ENCODE results near the gene ISLR.
A peak's percentile ranks its signal among the peaks of the same experiment; 100 is the strongest.

The ISLR gene

GRCh38 chr15:74173380-74174218, at the start of gene ISLR:
Gene ISLR, plus strand, starts transcription at chr15:74173710. Its CDS starts 1,149 bp downstream, at chr15:74174859.
- DNase-seq (ENCODE audit: low read depth, low spot score): peak; percentile 30

- DNase-seq (ENCODE audit: low read depth, low spot score): no peak
Measured at GRCh38 chr15:74124196-74124595, 49.3 kb upstream of the ISLR start.

- DNase-seq (ENCODE audit: low read depth, low spot score): no peak
Measured at GRCh38 chr15:74124759-74125158, 48.8 kb upstream of the ISLR start.

- DNase-seq (ENCODE audit: low read depth, low spot score): peak; percentile 97
Measured at GRCh38 chr15:74127255-74127953, 46.1 kb upstream of the ISLR start.

- DNase-seq (ENCODE audit: low read depth, low spot score): peak; percentile 66
Measured at GRCh38 chr15:74127954-74128784, 45.3 kb upstream of the ISLR start.

- peak; percentile 38 for DNase-seq (ENCODE audit: low read depth, low spot score)
Measured at GRCh38 chr15:74128785-74129585, 44.5 kb upstream of the ISLR start.

- DNase-seq (ENCODE audit: low read depth, low spot score): peak; percentile 39
Measured at GRCh38 chr15:74129586-74130154, 43.8 kb upstream of the ISLR start.

- peak; percentile 27 for DNase-seq (ENCODE audit: low read depth, low spot score)
Measured at GRCh38 chr15:74130155-74130848, 43.2 kb upstream of the ISLR start, which contains the start of gene ISLR2. Gene ISLR2, plus strand, starts transcription at chr15:74130586. Its CDS starts 2,169 bp downstream, at chr15:74132755.

- no peak for DNase-seq (ENCODE audit: low read depth, low spot score)
Measured at GRCh38 chr15:74130849-74131627, 42.5 kb upstream of the ISLR start.

GRCh38 chr15:74131628-74132413, 41.7 kb upstream of the ISLR start:
- no peak for DNase-seq (ENCODE audit: low read depth, low spot score)

- DNase-seq (ENCODE audit: low read depth, low spot score): peak; percentile 48
Measured at GRCh38 chr15:74132681-74133651, 40.5 kb upstream of the ISLR start.

GRCh38 chr15:74133694-74134386, 39.7 kb upstream of the ISLR start:
- peak; percentile 32 for DNase-seq (ENCODE audit: low read depth, low spot score)

- DNase-seq (ENCODE audit: low read depth, low spot score): peak; percentile 88
Measured at GRCh38 chr15:74134387-74135027, 39.0 kb upstream of the ISLR start.

- DNase-seq (ENCODE audit: low read depth, low spot score): no peak
Measured at GRCh38 chr15:74135041-74135565, 38.4 kb upstream of the ISLR start.

- no peak for DNase-seq (ENCODE audit: low read depth, low spot score)
Measured at GRCh38 chr15:74136540-74136813, 37.0 kb upstream of the ISLR start.
